Activated CD4-positive, alpha-beta T cell treated with anti-CD3 and anti-CD28 coated beads for 36 hours (primary cell): ENCODE results near the gene OR6A2. TPM values are rescaled to one million over a fixed set of nuclear protein-coding genes. Genes with fewer than 3 reads are reported as not detected.

ENCODE experiments used
- ATAC-seq: fragments of 200-7000 bp; cut with Tn5 transposase; one replicate; pipeline ENCODE4 v1.10.0; 2021; ENCODE audit warnings: mild to moderate bottlenecking, moderate library complexity
- CTCF ChIA-PET: fragments of 350-600 bp; sonication (Branson Sonifier 250); formaldehyde crosslinking; loops from one replicate; lab custom pipeline; 2021; ENCODE audit warnings: antibody characterized with exemption; lab: Charles Lee
- POLR2A ChIA-PET: fragments of 350-600 bp; sonication (Branson Sonifier 250); formaldehyde crosslinking; loops from one replicate; lab custom pipeline; 2021; ENCODE audit warnings: antibody characterized with exemption, inconsistent platforms; lab: Charles Lee
- DNase-seq: peaks from one replicate; pipeline ENCODE4 v3.0.0-alpha.2; 2020
- H3K27ac Mint-ChIP-seq: one replicate; pipeline ENCODE4 v1.8.0; 2021; ENCODE audit warnings: mixed read lengths
- H3K27me3 Mint-ChIP-seq: one replicate; pipeline ENCODE4 v1.8.0; 2021; ENCODE audit warnings: mixed read lengths
- H3K36me3 Mint-ChIP-seq: one replicate; pipeline ENCODE4 v1.8.0; 2021; ENCODE audit warnings: low read depth, mixed read lengths
- H3K4me1 Mint-ChIP-seq: one replicate; pipeline ENCODE4 v1.8.0; 2021; ENCODE audit warnings: mixed read lengths
- H3K4me3 Mint-ChIP-seq: one replicate; pipeline ENCODE4 v1.8.0; 2021; ENCODE audit warnings: mild to moderate bottlenecking, moderate library complexity, mixed read lengths
- H3K9me3 Mint-ChIP-seq: one replicate; pipeline ENCODE4 v1.8.0; 2021; ENCODE audit warnings: low read depth, mixed read lengths
- intact Hi-C, 2 experiments: fragments of 100-400 bp; cut with DNase I in 1 of 2; cut with micrococcal nuclease in 1 of 2; formaldehyde crosslinking; loops; one replicate each; pipeline versions ENCODE4 v1.14.2 to v1.15.1; 2022 to 2024; cut with DNase I, micrococcal nuclease
- total RNA-seq, 2 experiments: library from RNA; stranded (reverse); gene quantifications; one replicate each; pipeline ENCODE4 v1.2.3, GENCODE V29; 2021

OR6A2 gene
- total RNA-seq, 2 experiments from 2014 or later = 0.14 to 0.25 TPM

GRCh38 chr11:6757373-6757967, 42.0 kb downstream of the OR6A2 start:
- no peak overlapping the region for H3K27ac Mint-ChIP-seq
- H3K27me3 Mint-ChIP-seq = no peaks in the 10 kb centered on the region
- H3K36me3 Mint-ChIP-seq = no peaks in the 10 kb centered on the region
- CTCF ChIA-PET = interaction anchor here (0.6 to 6.3 kb wide), 15 partner anchors 10 to 413 kb away, joined by 3 to 84 read pairs (median 4); partner anchors contain the start of genes ARFIP2, MRPL17 and TIMM10B
- ATAC-seq (peak; percentile 85), DNase-seq (peak; percentile 76)
- peaks cover 10% of the 10 kb centered on the region for H3K4me1 Mint-ChIP-seq
- H3K9me3 Mint-ChIP-seq = no peaks in the 10 kb centered on the region
- H3K4me3 Mint-ChIP-seq = no peak overlapping the region
- POLR2A ChIA-PET = no interaction called here
- intact Hi-C loops = loop anchor here (1.0 to 5.0 kb wide), 6 partner anchors 19 to 378 kb away; partner anchors contain the start of gene HPX (in 1 of the 2)

DNA sequence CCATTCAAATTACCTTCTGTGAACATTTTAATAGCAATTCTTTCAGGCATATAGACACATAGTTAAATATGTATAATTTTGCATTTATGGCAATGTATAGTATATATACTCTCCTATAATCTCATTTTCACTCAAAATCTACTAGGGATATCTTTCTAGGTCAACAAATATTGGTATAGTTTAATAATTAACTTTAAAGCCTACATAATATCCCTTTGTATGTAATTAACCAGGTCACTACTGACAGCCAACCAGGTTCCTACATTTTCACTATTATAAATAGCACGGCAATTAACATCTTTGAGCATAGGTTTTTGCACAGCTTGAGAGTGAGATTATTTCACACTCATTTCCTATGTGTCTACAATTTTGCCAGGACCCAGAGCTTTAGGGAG, 43.5 kb downstream of the OR6A2 start:
- ChIA-PET CTCF (interaction anchor here (0.6 to 6.3 kb wide), 23 partner anchors 9 to 554 kb away, joined by 3 to 102 read pairs (median 6); partner anchors contain the start of genes MRPL17 and OR2AG1), POLR2A (no interaction called here)
- no peak overlapping the region for H3K27ac Mint-ChIP-seq
- DNase-seq = no peak
- no peak overlapping the region for H3K4me3 Mint-ChIP-seq
- peaks cover 10% of the 10 kb centered on the region for H3K4me1 Mint-ChIP-seq
- intact Hi-C loops = loop anchor here in 1 of 2 experiments (5.0 kb wide), 1 partner anchor 314 kb away; the partner anchor contains the start of gene HPX
- ATAC-seq = no peak
- H3K27me3 Mint-ChIP-seq = no peaks in the 10 kb centered on the region
- H3K36me3 Mint-ChIP-seq = no peaks in the 10 kb centered on the region
- no peaks in the 10 kb centered on the region for H3K9me3 Mint-ChIP-seq

GRCh38 chr11:6755303-6755952, 44.1 kb downstream of the OR6A2 start:
- H3K4me1 Mint-ChIP-seq = peaks cover 10% of the 10 kb centered on the region
- no peak overlapping the region for H3K4me3 Mint-ChIP-seq
- H3K27me3 Mint-ChIP-seq = no peaks in the 10 kb centered on the region
- ChIA-PET CTCF (interaction anchor here (0.7 to 6.3 kb wide), 34 partner anchors 8 to 553 kb away, joined by 3 to 102 read pairs (median 5); partner anchors contain the start of genes MRPL17 and OR2AG1), POLR2A (interaction anchor here (1.1 kb wide), 1 partner anchor 10 kb away, joined by 8 read pairs; no protein-coding TSS in a partner anchor)
- no peaks in the 10 kb centered on the region for H3K9me3 Mint-ChIP-seq
- intact Hi-C loops = loop anchor here in 1 of 2 experiments (5.0 kb wide), 1 partner anchor 313 kb away; the partner anchor contains the start of gene HPX
- DNase-seq = peak; percentile 38
- H3K27ac Mint-ChIP-seq = no peak overlapping the region
- H3K36me3 Mint-ChIP-seq = no peaks in the 10 kb centered on the region
- ATAC-seq = peak; percentile 63

DNA sequence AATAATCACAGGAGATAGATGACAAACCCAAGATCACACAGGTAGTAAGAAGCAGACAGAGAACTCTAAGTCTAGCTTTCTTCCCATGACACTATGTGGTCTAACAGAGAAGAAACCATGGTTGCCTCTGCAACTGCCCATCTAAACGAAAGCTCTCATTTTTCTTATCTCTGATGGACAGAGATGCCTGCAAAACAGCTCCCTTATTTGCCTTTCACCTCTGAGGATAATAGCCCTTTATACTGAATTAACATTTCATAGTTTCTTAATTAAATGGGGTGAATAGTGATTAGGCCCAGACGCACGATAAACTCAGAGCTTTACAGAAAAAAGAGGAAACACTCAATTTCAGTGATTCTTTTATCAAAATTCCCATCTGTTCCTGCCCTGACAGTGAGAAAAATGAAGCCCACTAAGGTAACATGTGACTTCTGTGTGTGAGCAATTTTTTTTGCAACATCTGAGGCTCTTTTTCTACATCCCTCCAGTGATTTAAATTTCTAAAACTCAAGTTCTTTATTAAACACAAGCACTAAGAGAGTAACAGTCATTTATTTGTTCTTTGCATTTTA, 52.3 kb downstream of the OR6A2 start:
- CTCF ChIA-PET = interaction anchor here (0.6 to 6.4 kb wide), 11 partner anchors 10 to 241 kb away, joined by 3 to 99 read pairs (median 6); partner anchors contain the start of gene MRPL17
- Mint-ChIP-seq H3K27me3 (no peaks in the 10 kb centered on the region), H3K4me1 (peaks cover 23% of the 10 kb centered on the region), H3K9me3 (no peaks in the 10 kb centered on the region), H3K36me3 (peaks cover 2% of the 10 kb centered on the region), H3K4me3 (no peak overlapping the region), H3K27ac (no peak overlapping the region)
- ATAC-seq (no peak), DNase-seq (no peak)
- intact Hi-C loops = loop anchor here (2.0 to 10.0 kb wide), 6 partner anchors 144 to 765 kb away; partner anchors contain the start of genes ILK (in 2 of the 2), RRP8 (in 2 of the 2), ARFIP2 (in 1 of the 2) and CNGA4 (in 1 of the 2)
- POLR2A ChIA-PET = interaction anchor here (0.6 kb wide), 1 partner anchor 326 kb away, joined by 3 read pairs; no protein-coding TSS in a partner anchor

DNA sequence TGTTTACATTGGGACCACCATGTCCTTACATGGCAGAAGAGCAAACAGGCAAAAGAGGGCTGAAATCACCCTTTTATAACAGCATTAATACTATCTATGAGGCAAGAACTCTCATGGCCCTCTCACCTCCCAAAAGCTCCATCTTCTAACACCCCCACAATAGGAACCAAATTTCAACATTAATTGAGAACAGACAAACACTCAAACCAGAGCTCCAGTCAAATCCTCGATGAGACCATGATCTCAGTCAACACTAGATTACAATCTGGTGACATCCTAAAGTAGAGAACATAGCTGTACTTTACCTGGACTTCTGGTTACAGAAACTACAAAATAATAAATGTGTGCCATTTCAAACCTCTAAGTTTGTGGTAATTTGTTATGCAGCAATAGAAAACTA, 52.9 kb downstream of the OR6A2 start:
- no peak overlapping the region for H3K4me3 Mint-ChIP-seq
- ChIA-PET POLR2A (interaction anchor here (0.6 kb wide), 1 partner anchor 326 kb away, joined by 3 read pairs; no protein-coding TSS in a partner anchor), CTCF (interaction anchor here (0.6 to 6.4 kb wide), 12 partner anchors 10 to 1159 kb away, joined by 3 to 99 read pairs (median 5); partner anchors contain the start of gene MRPL17)
- DNase-seq (no peak), ATAC-seq (peak; percentile 55)
- peaks cover 29% of the 10 kb centered on the region for H3K4me1 Mint-ChIP-seq
- no peak overlapping the region for H3K27ac Mint-ChIP-seq
- no peaks in the 10 kb centered on the region for H3K9me3 Mint-ChIP-seq
- intact Hi-C loops = loop anchor here (1.0 to 10.0 kb wide), 7 partner anchors 8 to 766 kb away; partner anchors contain the start of genes ILK (in 2 of the 2), RRP8 (in 2 of the 2), ARFIP2 (in 1 of the 2) and CNGA4 (in 1 of the 2)
- H3K36me3 Mint-ChIP-seq = peaks cover 2% of the 10 kb centered on the region
- no peaks in the 10 kb centered on the region for H3K27me3 Mint-ChIP-seq

DNA sequence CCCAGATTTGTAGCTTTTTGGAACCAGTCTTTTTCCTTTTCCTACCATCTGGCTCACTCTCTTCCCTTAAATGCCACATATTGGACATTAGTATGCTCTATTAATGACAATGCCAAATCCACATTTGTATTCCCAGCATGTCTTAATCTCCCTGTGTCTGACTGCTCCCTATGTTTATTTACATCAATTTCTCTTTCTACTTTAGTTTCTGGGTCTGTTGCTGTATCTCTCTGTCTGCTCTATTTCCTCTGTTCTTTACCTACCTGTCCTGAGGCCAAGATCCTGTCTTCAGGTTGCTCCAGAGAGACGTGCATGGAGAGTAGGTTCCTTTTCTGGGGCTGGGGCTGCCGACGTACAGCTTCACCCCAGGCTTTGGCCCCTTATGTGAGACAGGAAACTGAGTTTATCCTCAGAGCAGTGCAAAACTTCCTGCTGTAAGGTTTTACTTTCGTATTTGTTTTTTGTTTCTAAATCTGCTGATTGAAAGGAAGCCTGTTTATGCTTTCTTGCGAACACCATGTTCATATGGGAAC, 53.3 kb downstream of the OR6A2 start:
- Mint-ChIP-seq H3K4me3 (no peak overlapping the region), H3K9me3 (no peaks in the 10 kb centered on the region), H3K27ac (no peak overlapping the region), H3K4me1 (peaks cover 30% of the 10 kb centered on the region), H3K27me3 (no peaks in the 10 kb centered on the region), H3K36me3 (peaks cover 2% of the 10 kb centered on the region)
- POLR2A ChIA-PET = interaction anchor here (0.9 kb wide), 1 partner anchor 63 kb away, joined by 3 read pairs; the partner anchor contains the start of gene MRPL17
- intact Hi-C loops = loop anchor here (1.0 to 10.0 kb wide), 7 partner anchors 8 to 766 kb away; partner anchors contain the start of genes ILK (in 2 of the 2), RRP8 (in 2 of the 2), ARFIP2 (in 1 of the 2) and CNGA4 (in 1 of the 2)
- DNase-seq = peak; percentile 58
- ATAC-seq = peak; percentile 85
- CTCF ChIA-PET = interaction anchor here (0.6 to 6.4 kb wide), 14 partner anchors 10 to 1159 kb away, joined by 3 to 99 read pairs (median 4); partner anchors contain the start of gene MRPL17

DNA sequence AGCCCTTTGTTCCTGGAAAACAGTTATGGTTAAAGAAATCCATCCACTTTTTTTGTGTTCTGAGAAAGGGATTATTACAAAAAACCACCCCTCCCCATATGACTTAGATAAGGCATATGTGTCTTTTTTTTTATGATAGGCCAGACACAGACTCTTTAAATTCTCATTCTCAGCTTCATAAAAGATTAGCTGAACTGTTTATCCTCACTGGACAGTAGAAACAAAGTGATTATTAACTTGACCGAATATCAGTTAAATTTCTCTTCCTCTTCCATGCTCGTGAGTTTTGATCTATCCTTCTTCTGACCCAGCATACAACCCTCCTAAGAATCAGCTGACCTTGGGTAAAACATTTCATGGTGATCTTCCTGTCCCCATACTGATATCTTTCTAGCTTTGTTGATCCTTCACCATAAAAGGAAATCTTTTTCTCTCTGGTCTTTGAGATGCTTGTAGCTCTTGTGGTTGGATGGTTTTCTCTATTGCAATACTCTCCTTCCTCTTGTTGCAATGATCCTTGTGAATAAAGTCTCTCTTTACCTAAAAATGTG, 53.9 kb downstream of the OR6A2 start:
- Mint-ChIP-seq H3K4me3 (no peak overlapping the region), H3K27me3 (no peaks in the 10 kb centered on the region), H3K36me3 (peaks cover 6% of the 10 kb centered on the region), H3K4me1 (peaks cover 36% of the 10 kb centered on the region), H3K9me3 (no peaks in the 10 kb centered on the region), H3K27ac (no peak overlapping the region)
- CTCF ChIA-PET = interaction anchor here (0.6 to 6.4 kb wide), 16 partner anchors 9 to 1160 kb away, joined by 3 to 99 read pairs (median 3); partner anchors contain the start of gene MRPL17
- DNase-seq = no peak
- intact Hi-C loops = loop anchor here (1.0 to 10.0 kb wide), 7 partner anchors 7 to 767 kb away; partner anchors contain the start of genes ILK (in 2 of the 2), RRP8 (in 2 of the 2), ARFIP2 (in 1 of the 2) and CNGA4 (in 1 of the 2)
- peak; percentile 27 for ATAC-seq
- POLR2A ChIA-PET = interaction anchor here (0.7 to 0.9 kb wide), 3 partner anchors 9 to 860 kb away, joined by 3 to 10 read pairs (median 8); partner anchors contain the start of gene MRPL17

- Mint-ChIP-seq H3K9me3 (no peaks in the 10 kb centered on the region), H3K27ac (no peak overlapping the region), H3K27me3 (no peaks in the 10 kb centered on the region), H3K4me1 (peaks cover 41% of the 10 kb centered on the region), H3K4me3 (no peak overlapping the region), H3K36me3 (peaks cover 10% of the 10 kb centered on the region)
- ATAC-seq (no peak), DNase-seq (no peak)
- intact Hi-C loops = loop anchor here (5.0 to 10.0 kb wide), 4 partner anchors 143 to 767 kb away; partner anchors contain the start of genes CNGA4 (in 1 of the 2), FHIP1B (in 1 of the 2), ILK (in 1 of the 2) and PPFIBP2 (in 1 of the 2)
- POLR2A ChIA-PET = interaction anchor here (0.7 to 0.8 kb wide), 2 partner anchors 10 to 860 kb away, joined by 8 to 10 read pairs; no protein-coding TSS in a partner anchor
- CTCF ChIA-PET = interaction anchor here (0.6 to 6.4 kb wide), 11 partner anchors 9 to 296 kb away, joined by 3 to 99 read pairs (median 4); partner anchors contain the start of gene MRPL17
Observed at GRCh38 chr11:6745018-6745417, 54.5 kb downstream of the OR6A2 start.

GRCh38 chr11:6742260-6742659, 57.2 kb downstream of the OR6A2 start:
- DNase-seq (peak; percentile 39), ATAC-seq (peak; percentile 4)
- peaks cover 59% of the 10 kb centered on the region for H3K4me1 Mint-ChIP-seq
- H3K27ac Mint-ChIP-seq = peak overlapping the region; percentile 79
- intact Hi-C loops = loop anchor here in 1 of 2 experiments (10.0 kb wide), 1 partner anchor 507 kb away; the partner anchor contains the start of genes CNGA4 and FHIP1B
- H3K9me3 Mint-ChIP-seq = no peaks in the 10 kb centered on the region
- H3K27me3 Mint-ChIP-seq = no peaks in the 10 kb centered on the region
- H3K36me3 Mint-ChIP-seq = peaks cover 20% of the 10 kb centered on the region
- CTCF ChIA-PET = interaction anchor here (1.6 to 3.6 kb wide), 4 partner anchors 9 to 36 kb away, joined by 4 to 16 read pairs (median 10); no protein-coding TSS in a partner anchor
- POLR2A ChIA-PET = interaction anchor here (0.6 kb wide), 1 partner anchor 21 kb away, joined by 3 read pairs; no protein-coding TSS in a partner anchor
- no peak overlapping the region for H3K4me3 Mint-ChIP-seq
